HL-60 (cell line): ENCODE measurements around the gene DNAH1.

Source experiments
- DNase-seq, 2 experiments: peaks; one replicate each; pipeline ENCODE4 v3.0.0-alpha.2; 2010 to 2020; ENCODE audit warnings: low read depth in 1 of 2, low spot score in 1 of 2
- H3K27ac ChIP-seq: fragments of 250-450 bp; sonication (Bioruptor Pico); replicated peaks from 2 replicates; pipeline ENCODE4 v1.5.1; 2020; ENCODE audit warnings: mild to moderate bottlenecking, moderate library complexity
- H3K27me3 ChIP-seq: fragments of 250-450 bp; sonication (Bioruptor Pico); 2 replicates; pipeline ENCODE4 v1.5.1; 2021; ENCODE audit warnings: mild to moderate bottlenecking, moderate library complexity; ENCODE audit not compliant: insufficient read depth, poor library complexity, severe bottlenecking
- H3K4me3 ChIP-seq: replicated peaks from 2 replicates; pipeline ENCODE4 v1.5.1; 2011; ENCODE audit warnings: mild to moderate bottlenecking, control low read depth, low read length; ENCODE audit not compliant: insufficient read depth
- CTCF ChIP-seq: IDR thresholded peaks from one replicate; pipeline ENCODE4 v1.5.1; 2011; ENCODE audit warnings: low read length, control low read depth, inconsistent platforms; ENCODE audit not compliant: insufficient read depth
- GABPA ChIP-seq: IDR thresholded peaks from 2 replicates; pipeline ENCODE4 v1.6.1; 2012; ENCODE audit warnings: low read depth
- POLR2AphosphoS5 ChIP-seq: IDR thresholded peaks from 2 replicates; pipeline ENCODE4 v1.6.1; 2012; ENCODE audit warnings: low read depth
- REST ChIP-seq: IDR thresholded peaks from 2 replicates; pipeline ENCODE4 v1.6.1; 2012; ENCODE audit warnings: low read depth; ENCODE audit not compliant: insufficient replicate concordance
- SPI1 ChIP-seq: IDR thresholded peaks from 2 replicates; pipeline ENCODE4 v1.6.1; 2012; ENCODE audit warnings: low read depth, mild to moderate bottlenecking, borderline replicate concordance

The DNAH1 gene

GRCh38 chr3:52374173-52374572 is 58.1 kb downstream of the DNAH1 start:
- TF ChIP-seq CTCF (no peak), GABPA (no peak), SPI1 (no peak), POLR2AphosphoS5 (no peak), REST (no peak)
- Histone ChIP-seq H3K4me3 (no peak overlapping the region), H3K27me3 (no peaks in the 10 kb centered on the region), H3K27ac (no peak overlapping the region)
- DNase-seq = peak in 1 of 2 experiments; percentile 9

- no peak for DNase-seq
- no peaks in the 10 kb centered on the region for H3K27me3 ChIP-seq
- no peak overlapping the region for H3K27ac ChIP-seq
- H3K4me3 ChIP-seq = no peak overlapping the region
- TF ChIP-seq POLR2AphosphoS5 (no peak), REST (no peak), CTCF (no peak), GABPA (no peak), SPI1 (no peak)
Observed at GRCh38 chr3:52379610-52380009, 63.5 kb downstream of the DNAH1 start.

GRCh38 chr3:52380023-52380422 is 63.9 kb downstream of the DNAH1 start:
- Histone ChIP-seq H3K27me3 (no peaks in the 10 kb centered on the region), H3K27ac (no peak overlapping the region), H3K4me3 (no peak overlapping the region)
- DNase-seq = no peak
- TF ChIP-seq SPI1 (no peak), CTCF (no peak), REST (no peak), GABPA (no peak), POLR2AphosphoS5 (no peak)
